BJ (cell line): ENCODE measurements around the gene IL9. TPM values are rescaled to one million over a fixed set of nuclear protein-coding genes. Genes with fewer than 3 reads are reported as not detected.

Experiments used
- CTCF ChIA-PET: fragments of 350-600 bp; formaldehyde crosslinking; extraction: SDS; loops from one replicate; lab custom pipeline; 2021; ENCODE audit warnings: antibody characterized with exemption, inconsistent platforms; lab: Yijun Ruan, JAX
- POLR2A ChIA-PET: fragments of 300-600 bp; sonication (Branson Sonifier 250); formaldehyde crosslinking; extraction: SDS; loops from one replicate; lab custom pipeline; 2021; ENCODE audit warnings: antibody characterized with exemption; lab: Charles Lee
- DNase-seq: peaks from one replicate; pipeline ENCODE4 v3.0.0-alpha.2; 2011; ENCODE audit warnings: low read depth
- H3K27me3 ChIP-seq: 2 replicates; pipeline ENCODE4 v1.6.0; 2011; ENCODE audit warnings: low read length; ENCODE audit not compliant: control insufficient read depth, insufficient read depth
- H3K36me3 ChIP-seq: 2 replicates; pipeline ENCODE4 v1.5.1; 2011; ENCODE audit warnings: low read length; ENCODE audit not compliant: control insufficient read depth, insufficient read depth
- H3K4me3 ChIP-seq: 2 replicates; pipeline ENCODE4 v1.5.1; 2011; ENCODE audit warnings: low read depth, mild to moderate bottlenecking, control low read depth, low read length
- CTCF ChIP-seq: IDR thresholded peaks from 2 replicates; pipeline ENCODE4 v1.5.1; 2011; ENCODE audit warnings: low read depth, mild to moderate bottlenecking, control low read depth, inconsistent platforms, low read length, moderate library complexity; ENCODE audit not compliant: insufficient read depth
- polyA plus RNA-seq: library from polyadenylated mRNA; depleted of rRNA; stranded (reverse); fragments of >200 nt; gene quantifications from 2 replicates; pipeline ENCODE4 v1.2.3, GENCODE V29; 2011

The IL9 gene
- polyA plus RNA-seq, 1 experiment, result not detected

GRCh38 chr5:135867599-135867998 lies 28.0 kb downstream of the IL9 start:
- POLR2A ChIA-PET, result no interaction called here
- Histone ChIP-seq H3K36me3 (no peaks in the 10 kb centered on the region), H3K4me3 (no peak overlapping the region), H3K27me3 (peaks cover 1% of the 10 kb centered on the region; the same call in 1 of the 2 replicates)
- CTCF ChIA-PET, result no interaction called here
- TF ChIP-seq CTCF, result no peak
- DNase-seq, result no peak

GRCh38 chr5:135866016-135866415 lies 29.6 kb downstream of the IL9 start:
- Histone ChIP-seq H3K4me3 (no peak overlapping the region), H3K27me3 (peaks cover 1% of the 10 kb centered on the region; the same call in 1 of the 2 replicates), H3K36me3 (no peaks in the 10 kb centered on the region)
- CTCF ChIA-PET, result no interaction called here
- DNase-seq, result no peak
- POLR2A ChIA-PET, result no interaction called here
- no peak for TF ChIP-seq CTCF

- Histone ChIP-seq H3K36me3 (no peaks in the 10 kb centered on the region), H3K27me3 (peaks cover 1% of the 10 kb centered on the region; the same call in 1 of the 2 replicates), H3K4me3 (no peak overlapping the region)
- no peak for DNase-seq
- CTCF ChIA-PET, result no interaction called here
- no peak for TF ChIP-seq CTCF
- POLR2A ChIA-PET, result no interaction called here
Measured at GRCh38 chr5:135864503-135865435, 30.9 kb downstream of the IL9 start.

GRCh38 chr5:135862744-135863143 lies 32.9 kb downstream of the IL9 start:
- ChIA-PET CTCF (no interaction called here), POLR2A (no interaction called here)
- no peaks in the 10 kb centered on the region; the same call in 1 of the 2 replicates for H3K27me3 ChIP-seq
- DNase-seq, result no peak
- no peaks in the 10 kb centered on the region for H3K36me3 ChIP-seq
- TF ChIP-seq CTCF, result no peak
- H3K4me3 ChIP-seq, result no peak overlapping the region

- Histone ChIP-seq H3K4me3 (no peak overlapping the region), H3K36me3 (no peaks in the 10 kb centered on the region), H3K27me3 (no peaks in the 10 kb centered on the region; the same call in 1 of the 2 replicates)
- ChIA-PET CTCF (no interaction called here), POLR2A (no interaction called here)
- TF ChIP-seq CTCF, result no peak
- no peak for DNase-seq
Measured at GRCh38 chr5:135862086-135862485, 33.6 kb downstream of the IL9 start.
